A549 (cell line): ENCODE measurements around the gene ORM1. TPM values are rescaled to one million over a fixed set of nuclear protein-coding genes. Genes with fewer than 3 reads are reported as not detected.

ENCODE experiments used
- ATAC-seq, 2 experiments: fragments of 200-7000 bp in 1 of 2; fragments of >200 bp in 1 of 2; cut with Nextera tagmentation in 1 of 2; cut with Tn5 transposase in 1 of 2; 3 replicates each; pipeline versions ENCODE4 v1.8.0 to v1.9.1; 2018 to 2020; ENCODE audit warnings: mild to moderate bottlenecking in 1 of 2, moderate library complexity in 1 of 2
- CTCF ChIA-PET: fragments of 300-600 bp; sonication (Branson Sonifier 250); formaldehyde crosslinking; extraction: SDS; loops from one replicate; lab custom pipeline; 2021; ENCODE audit warnings: antibody characterized with exemption, inconsistent platforms; lab: Yijun Ruan, JAX
- POLR2A ChIA-PET: fragments of 350-600 bp; formaldehyde crosslinking; extraction: SDS; loops from one replicate; lab custom pipeline; 2021; ENCODE audit warnings: antibody characterized with exemption, inconsistent platforms; lab: Yijun Ruan, JAX
- DNase-seq, 2 experiments: peaks; one replicate each; pipeline versions ENCODE4 v3.0.0 to v3.0.0-alpha.2; 2011 to 2016; ENCODE audit warnings: low read depth in 1 of 2, low spot score in 1 of 2
- FAIRE-seq: peaks from 2 replicates; lab custom pipeline; 2011; peaks lifted over from hg19 to GRCh38; lab: Jason Lieb, UNC
- H3K27ac ChIP-seq, 2 experiments: fragments of >200 bp; sonication (Bioruptor Twin); formaldehyde crosslinking; 3 replicates each; pipeline ENCODE4 v1.5.1; 2016 to 2017
- H3K4me1 ChIP-seq: fragments of >200 bp; sonication (Bioruptor Twin); formaldehyde crosslinking; 3 replicates; pipeline ENCODE4 v1.6.1; 2016
- H3K4me2 ChIP-seq: fragments of >200 bp; sonication (Bioruptor Twin); formaldehyde crosslinking; 3 replicates; pipeline ENCODE4 v1.6.1; 2016
- H3K4me3 ChIP-seq: fragments of >200 bp; sonication (Bioruptor Twin); formaldehyde crosslinking; 3 replicates; pipeline ENCODE4 v1.5.1; 2016
- H3K9me3 ChIP-seq: fragments of >200 bp; sonication (Bioruptor Twin); formaldehyde crosslinking; 3 replicates; pipeline ENCODE4 v1.6.1; 2016
- CHD4 ChIP-seq: fragments of 200-600 bp; sonication (generic); IDR thresholded peaks from 2 replicates; pipeline ENCODE4 v1.6.1; 2016; ENCODE audit warnings: antibody characterized with exemption, mild to moderate bottlenecking, borderline replicate concordance
- EHMT2 ChIP-seq: fragments of 200-600 bp; sonication (generic); IDR thresholded peaks from 2 replicates; pipeline ENCODE4 v1.6.1; 2016; ENCODE audit warnings: antibody characterized with exemption, low read depth, mild to moderate bottlenecking, moderate library complexity
- EP300 ChIP-seq, 2 experiments: fragments of >200 bp; sonication (Bioruptor Twin); formaldehyde crosslinking; IDR thresholded peaks; 2 replicates in 1 of 2; 3 replicates in 1 of 2; pipeline ENCODE4 v1.6.1; 2016 to 2017
- ESRRA ChIP-seq: fragments of 150-350 bp; IDR thresholded peaks from 2 replicates; pipeline ENCODE4 v1.6.1; 2014; ENCODE audit warnings: mild to moderate bottlenecking, low read length, borderline replicate concordance
- FOSB ChIP-seq: fragments of 250-450 bp; sonication (Bioruptor Pico); IDR thresholded peaks from 2 replicates; pipeline ENCODE4 v1.5.0; 2020; ENCODE audit warnings: mild to moderate bottlenecking, moderate library complexity
- HEYL ChIP-seq: fragments of 250-450 bp; sonication (Bioruptor Pico); IDR thresholded peaks from 2 replicates; pipeline ENCODE4 v1.8.0; 2021; ENCODE audit warnings: mild to moderate bottlenecking, moderate library complexity
- HOXB5 ChIP-seq: fragments of 250-450 bp; sonication (Bioruptor Pico); IDR thresholded peaks from 2 replicates; pipeline ENCODE4 v1.5.0; 2020; ENCODE audit warnings: mild to moderate bottlenecking, moderate library complexity
- KDM1A ChIP-seq: fragments of 200-600 bp; sonication (generic); IDR thresholded peaks from 2 replicates; pipeline ENCODE4 v1.6.1; 2016; ENCODE audit warnings: low read depth, mild to moderate bottlenecking
- MAFK ChIP-seq: fragments of 450-650 bp; IDR thresholded peaks from 2 replicates; pipeline ENCODE4 v1.6.1; 2014; ENCODE audit not compliant: partially characterized antibody
- NFE2L2 ChIP-seq: fragments of 150-350 bp; conservative IDR thresholded peaks from 2 replicates; pipeline ENCODE4 v1.6.1; 2014; ENCODE audit warnings: low read length
- RARB ChIP-seq: fragments of 250-450 bp; sonication (Bioruptor Pico); IDR thresholded peaks from 2 replicates; pipeline ENCODE4 v1.8.0; 2021; ENCODE audit warnings: mild to moderate bottlenecking, moderate library complexity
- RFX5 ChIP-seq: fragments of 450-650 bp; IDR thresholded peaks from 2 replicates; pipeline ENCODE4 v1.7.1; 2014; ENCODE audit warnings: antibody characterized with exemption, mild to moderate bottlenecking, moderate library complexity
- RNF2 ChIP-seq: fragments of 200-600 bp; sonication (generic); IDR thresholded peaks from 2 replicates; pipeline ENCODE4 v1.6.1; 2016; ENCODE audit warnings: low read depth, mild to moderate bottlenecking, antibody characterized with exemption, moderate library complexity, borderline replicate concordance
- SMC3 ChIP-seq: fragments of >200 bp; sonication (Bioruptor Twin); formaldehyde crosslinking; IDR thresholded peaks from 3 replicates; pipeline ENCODE4 v1.6.1; 2018; ENCODE audit warnings: inconsistent platforms
- TFCP2L1 ChIP-seq: fragments of 250-450 bp; sonication (Bioruptor Pico); IDR thresholded peaks from 2 replicates; pipeline ENCODE4 v1.5.0; 2021; ENCODE audit warnings: mild to moderate bottlenecking
- ZNF302 ChIP-seq: fragments of 250-450 bp; sonication (Bioruptor Pico); IDR thresholded peaks from 2 replicates; pipeline ENCODE4 v1.9.0; 2021; ENCODE audit warnings: inconsistent platforms, mild to moderate bottlenecking, moderate library complexity
- ZSCAN20 ChIP-seq: fragments of 250-450 bp; sonication (Bioruptor Pico); IDR thresholded peaks from 2 replicates; pipeline ENCODE4 v1.8.0; 2022; ENCODE audit warnings: mild to moderate bottlenecking, moderate library complexity
- WGBS: methylation state at CpG from one replicate; pipeline ENCODE4 v1.1.6; 2017; ENCODE audit errors: missing lambda C conversion rate; 5-methylcytosine and 5-hydroxymethylcytosine counted together
- polyA plus RNA-seq, 4 experiments: library from polyadenylated mRNA; depleted of rRNA in 3 of 4; stranded (reverse); fragments of >200 nt; fragmentation: RNase III in 1 of 4; extraction: RNeasy Plus Mini Kit Qiagen cat#74134 plus additional on column Dnase treatment in 1 of 4; gene quantifications; 2 replicates in 3 of 4; 3 replicates in 1 of 4; pipeline ENCODE4 v1.2.3, GENCODE V29; 2011 to 2017
- TF ChIP-seq, protein P1 (sequence below): fragments of >200 bp; sonication (Bioruptor Twin); formaldehyde crosslinking; IDR thresholded peaks from 3 replicates; pipeline ENCODE4 v1.6.1; 2016
- TF ChIP-seq, protein P2 (sequence below): fragments of 200-600 bp; sonication (generic); IDR thresholded peaks from 2 replicates; pipeline ENCODE4 v1.6.1; 2016; ENCODE audit warnings: antibody characterized with exemption, mild to moderate bottlenecking, moderate library complexity
- TF ChIP-seq, protein P3 (sequence below): IDR thresholded peaks from 2 replicates; pipeline ENCODE4 v1.6.1; 2012; ENCODE audit warnings: low read depth, borderline replicate concordance

Gene ORM1
- polyA plus RNA-seq, 2 of the 4 experiments (the other 2 are of a cell fraction), result 0.12 to 0.19 TPM

DNA sequence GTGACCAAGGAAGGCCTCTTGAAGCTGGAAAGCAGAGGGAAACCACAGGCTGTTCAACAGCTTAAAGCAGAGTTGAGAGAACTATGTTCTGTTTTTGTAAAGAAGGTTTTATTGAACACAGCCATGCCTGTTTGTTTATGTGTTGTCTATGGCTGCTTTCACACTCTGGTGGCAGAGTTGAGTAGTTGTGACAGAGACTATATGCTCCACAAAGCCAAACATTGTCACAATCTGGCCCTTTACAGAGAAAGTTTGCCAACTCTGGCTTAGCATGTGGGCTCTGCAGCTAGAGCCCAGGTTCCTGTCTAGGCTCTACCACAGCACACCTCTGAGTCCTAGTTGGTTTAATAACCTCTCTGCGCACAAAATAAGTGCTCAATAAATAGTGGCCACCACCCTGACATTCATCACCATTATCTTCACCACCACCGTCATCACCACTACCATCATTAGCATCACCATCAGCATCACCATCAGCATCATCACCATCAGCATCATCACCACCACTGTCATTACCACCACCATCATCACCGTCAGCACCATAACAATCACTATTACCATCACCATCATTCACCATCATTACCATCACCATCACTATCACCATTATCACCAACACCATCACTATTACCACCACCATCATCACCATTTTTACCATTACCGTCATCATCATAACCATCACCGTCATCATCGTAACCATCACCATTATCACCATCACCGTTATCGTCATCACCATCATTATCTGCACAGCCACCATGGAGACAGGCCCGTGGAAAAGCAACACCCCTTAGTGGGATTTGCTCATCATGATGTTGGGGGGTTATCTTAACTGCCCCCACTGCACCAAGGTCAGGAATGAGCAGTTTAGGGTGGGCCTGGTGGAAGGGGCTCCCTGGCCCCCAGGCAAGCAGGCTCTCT lies 46.6 kb downstream of the ORM1 start:
- H3K9me3 ChIP-seq, result no peaks in the 10 kb centered on the region
- H3K4me1 ChIP-seq, result peaks cover 18% of the 10 kb centered on the region
- TF ChIP-seq, protein P1, sequence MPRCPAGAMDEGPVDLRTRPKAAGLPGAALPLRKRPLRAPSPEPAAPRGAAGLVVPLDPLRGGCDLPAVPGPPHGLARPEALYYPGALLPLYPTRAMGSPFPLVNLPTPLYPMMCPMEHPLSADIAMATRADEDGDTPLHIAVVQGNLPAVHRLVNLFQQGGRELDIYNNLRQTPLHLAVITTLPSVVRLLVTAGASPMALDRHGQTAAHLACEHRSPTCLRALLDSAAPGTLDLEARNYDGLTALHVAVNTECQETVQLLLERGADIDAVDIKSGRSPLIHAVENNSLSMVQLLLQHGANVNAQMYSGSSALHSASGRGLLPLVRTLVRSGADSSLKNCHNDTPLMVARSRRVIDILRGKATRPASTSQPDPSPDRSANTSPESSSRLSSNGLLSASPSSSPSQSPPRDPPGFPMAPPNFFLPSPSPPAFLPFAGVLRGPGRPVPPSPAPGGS, result no peak
- TF ChIP-seq EP300 (IDR thresholded peaks at IDR 0.05) (no peak), HOXB5 (no peak), NFE2L2 (no peak), MAFK (no peak), TFCP2L1 (CRISPR knock-in tag) (no peak), RNF2 (no peak)
- TF ChIP-seq, protein P2, sequence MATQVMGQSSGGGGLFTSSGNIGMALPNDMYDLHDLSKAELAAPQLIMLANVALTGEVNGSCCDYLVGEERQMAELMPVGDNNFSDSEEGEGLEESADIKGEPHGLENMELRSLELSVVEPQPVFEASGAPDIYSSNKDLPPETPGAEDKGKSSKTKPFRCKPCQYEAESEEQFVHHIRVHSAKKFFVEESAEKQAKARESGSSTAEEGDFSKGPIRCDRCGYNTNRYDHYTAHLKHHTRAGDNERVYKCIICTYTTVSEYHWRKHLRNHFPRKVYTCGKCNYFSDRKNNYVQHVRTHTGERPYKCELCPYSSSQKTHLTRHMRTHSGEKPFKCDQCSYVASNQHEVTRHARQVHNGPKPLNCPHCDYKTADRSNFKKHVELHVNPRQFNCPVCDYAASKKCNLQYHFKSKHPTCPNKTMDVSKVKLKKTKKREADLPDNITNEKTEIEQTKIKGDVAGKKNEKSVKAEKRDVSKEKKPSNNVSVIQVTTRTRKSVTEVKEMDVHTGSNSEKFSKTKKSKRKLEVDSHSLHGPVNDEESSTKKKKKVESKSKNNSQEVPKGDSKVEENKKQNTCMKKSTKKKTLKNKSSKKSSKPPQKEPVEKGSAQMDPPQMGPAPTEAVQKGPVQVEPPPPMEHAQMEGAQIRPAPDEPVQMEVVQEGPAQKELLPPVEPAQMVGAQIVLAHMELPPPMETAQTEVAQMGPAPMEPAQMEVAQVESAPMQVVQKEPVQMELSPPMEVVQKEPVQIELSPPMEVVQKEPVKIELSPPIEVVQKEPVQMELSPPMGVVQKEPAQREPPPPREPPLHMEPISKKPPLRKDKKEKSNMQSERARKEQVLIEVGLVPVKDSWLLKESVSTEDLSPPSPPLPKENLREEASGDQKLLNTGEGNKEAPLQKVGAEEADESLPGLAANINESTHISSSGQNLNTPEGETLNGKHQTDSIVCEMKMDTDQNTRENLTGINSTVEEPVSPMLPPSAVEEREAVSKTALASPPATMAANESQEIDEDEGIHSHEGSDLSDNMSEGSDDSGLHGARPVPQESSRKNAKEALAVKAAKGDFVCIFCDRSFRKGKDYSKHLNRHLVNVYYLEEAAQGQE, result no peak
- TF ChIP-seq, all 56 proteins: peak for 0
- DNase-seq, result no peak
- CTCF ChIA-PET, result interaction anchor here (3.8 kb wide), 1 partner anchor 36 kb away, joined by 12 read pairs; no protein-coding TSS in a partner anchor
- no peak for FAIRE-seq
- Histone ChIP-seq H3K4me2 (no peak overlapping the region), H3K4me3 (no peak overlapping the region), H3K27ac (no peak overlapping the region)
- ATAC-seq, result no peak
- WGBS, result 89% methylated on average over 9 of the region's 9 CpGs
- POLR2A ChIA-PET, result no interaction called here

DNA sequence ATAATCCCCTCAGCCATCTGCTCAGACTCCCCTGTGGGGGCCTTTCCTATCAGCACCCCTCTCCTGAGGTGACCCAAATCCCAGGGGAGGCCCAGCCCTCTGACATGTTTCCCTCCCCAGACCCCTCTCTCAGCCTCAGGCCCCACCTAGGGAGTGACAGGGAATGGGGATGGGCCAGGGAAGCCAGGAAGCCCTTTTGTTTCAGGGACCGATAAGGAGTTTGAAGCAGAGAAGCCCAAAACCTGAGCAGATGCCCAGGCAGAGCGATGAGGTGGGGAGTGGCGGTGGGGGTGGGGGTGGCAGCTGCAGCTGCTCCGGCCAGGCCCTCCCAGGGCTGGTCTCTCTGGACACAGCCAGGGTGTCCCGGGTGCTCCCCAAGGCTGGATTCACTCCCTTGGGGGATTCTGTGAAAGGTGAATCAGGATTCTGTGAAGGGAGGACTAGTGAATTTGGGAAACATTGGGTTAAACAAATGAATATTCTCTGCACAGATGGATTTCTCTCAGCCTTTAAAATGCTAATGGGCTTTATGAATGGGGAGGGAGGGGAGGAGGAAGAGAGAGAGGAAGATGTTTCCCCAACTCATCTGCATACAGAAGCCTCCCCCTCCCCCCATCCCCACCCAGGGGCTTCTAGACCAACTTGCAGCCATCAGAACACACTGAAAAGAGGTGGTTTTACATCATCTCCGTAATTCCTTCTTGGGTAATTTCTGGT lies 47.5 kb downstream of the ORM1 start:
- WGBS, result 70% methylated on average over 4 of the region's 6 CpGs
- no peak overlapping the region for H3K4me3 ChIP-seq
- no peak overlapping the region for H3K4me2 ChIP-seq
- TF ChIP-seq ESRRA, result no peak
- no peak for TF ChIP-seq ZNF302 (CRISPR knock-in tag)
- no peak for TF ChIP-seq RFX5
- FAIRE-seq (no peak), DNase-seq (no peak), ATAC-seq (no peak)
- H3K9me3 ChIP-seq, result no peaks in the 10 kb centered on the region
- POLR2A ChIA-PET, result no interaction called here
- peaks cover 17% of the 10 kb centered on the region for H3K4me1 ChIP-seq
- CTCF ChIA-PET, result interaction anchor here (1.8 to 3.8 kb wide), 2 partner anchors 14 to 36 kb away, joined by 5 to 12 read pairs; no protein-coding TSS in a partner anchor
- H3K27ac ChIP-seq, result no peak overlapping the region

DNA sequence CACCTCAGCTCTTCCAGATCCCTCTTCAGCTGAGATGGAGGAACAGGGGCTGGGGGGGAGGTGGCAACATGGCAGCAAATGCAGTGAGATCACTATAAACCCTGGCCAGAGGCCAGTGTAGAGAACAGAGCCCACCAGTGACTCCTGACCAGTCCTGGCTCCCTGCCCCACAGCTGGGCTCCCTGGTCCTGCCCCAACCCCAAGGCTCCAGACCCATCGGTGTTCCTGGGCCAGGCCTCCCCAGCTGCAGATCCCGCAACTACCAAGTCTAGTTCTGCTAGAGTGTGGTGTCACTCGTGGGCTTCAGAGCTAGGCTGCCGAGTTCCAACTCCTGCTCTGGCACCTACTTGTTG lies 48.0 kb downstream of the ORM1 start:
- CTCF ChIA-PET, result interaction anchor here (1.8 to 3.8 kb wide), 2 partner anchors 15 to 35 kb away, joined by 5 to 12 read pairs; no protein-coding TSS in a partner anchor
- Histone ChIP-seq H3K9me3 (no peaks in the 10 kb centered on the region), H3K4me3 (no peak overlapping the region), H3K4me2 (no peak overlapping the region), H3K4me1 (peaks cover 13% of the 10 kb centered on the region), H3K27ac (no peak overlapping the region)
- FAIRE-seq (no peak), ATAC-seq (no peak), DNase-seq (no peak)
- TF ChIP-seq NFE2L2 (no peak), HEYL (CRISPR knock-in tag) (no peak), ZSCAN20 (no peak), KDM1A (no peak), FOSB (CRISPR knock-in tag) (no peak), RARB (CRISPR knock-in tag) (no peak), EHMT2 (no peak), RNF2 (no peak), SMC3 (no peak), CHD4 (no peak)
- TF ChIP-seq, protein P3, sequence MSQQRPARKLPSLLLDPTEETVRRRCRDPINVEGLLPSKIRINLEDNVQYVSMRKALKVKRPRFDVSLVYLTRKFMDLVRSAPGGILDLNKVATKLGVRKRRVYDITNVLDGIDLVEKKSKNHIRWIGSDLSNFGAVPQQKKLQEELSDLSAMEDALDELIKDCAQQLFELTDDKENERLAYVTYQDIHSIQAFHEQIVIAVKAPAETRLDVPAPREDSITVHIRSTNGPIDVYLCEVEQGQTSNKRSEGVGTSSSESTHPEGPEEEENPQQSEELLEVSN, result no peak
- POLR2A ChIA-PET, result no interaction called here
- WGBS, result 98% methylated on average over 4 of the region's 4 CpGs
